Nephron (organoid): Measurements from ENCODE around the gene LRCOL1.

Experiments
- H3K27ac Mint-ChIP-seq, 3 experiments: 2 replicates each; pipeline ENCODE4 v1.8.0; 2020; ENCODE audit warnings: mixed read lengths in 3 of 3, mild to moderate bottlenecking in 2 of 3, moderate library complexity in 1 of 3
- H3K27me3 Mint-ChIP-seq: 2 replicates; pipeline ENCODE4 v1.8.0; 2021; ENCODE audit warnings: low read depth, mild to moderate bottlenecking, moderate library complexity, mixed read lengths
- H3K36me3 Mint-ChIP-seq: 2 replicates; pipeline ENCODE4 v1.8.0; 2020; ENCODE audit warnings: low read depth, mixed read lengths
- H3K4me1 Mint-ChIP-seq: 2 replicates; pipeline ENCODE4 v1.8.0; 2020; ENCODE audit warnings: mixed read lengths
- H3K4me3 Mint-ChIP-seq, 3 experiments: 2 replicates each; pipeline ENCODE4 v1.8.0; 2020; ENCODE audit warnings: mild to moderate bottlenecking in 3 of 3, mixed read lengths in 3 of 3, moderate library complexity in 2 of 3
- H3K9me3 Mint-ChIP-seq: 2 replicates; pipeline ENCODE4 v1.8.0; 2020; ENCODE audit warnings: mixed read lengths
- CTCF ChIP-seq, 3 experiments: fragments of 200-600 bp; sonication (generic); IDR thresholded peaks; one replicate each; pipeline ENCODE4 v1.5.0; 2021; ENCODE audit warnings: antibody characterized with exemption in 3 of 3; ENCODE audit not compliant: unreplicated experiment in 3 of 3

LRCOL1 gene

GRCh38 chr12:132646850-132647249, 36.5 kb upstream of the LRCOL1 start:
- no peak overlapping the region for H3K27ac Mint-ChIP-seq
- H3K36me3 Mint-ChIP-seq, result peaks cover 43% of the 10 kb centered on the region
- H3K27me3 Mint-ChIP-seq, result no peaks in the 10 kb centered on the region
- no peaks in the 10 kb centered on the region for H3K4me1 Mint-ChIP-seq
- no peak for TF ChIP-seq CTCF (IDR thresholded peaks at IDR 0.05; ENCODE audit: unreplicated experiment in 3 of 3)
- no peak overlapping the region for H3K4me3 Mint-ChIP-seq
- no peaks in the 10 kb centered on the region for H3K9me3 Mint-ChIP-seq

GRCh38 chr12:132642846-132643835, 32.8 kb upstream of the LRCOL1 start:
- Mint-ChIP-seq H3K36me3 (peaks cover 55% of the 10 kb centered on the region), H3K27ac (no peak overlapping the region), H3K4me1 (peaks cover 7% of the 10 kb centered on the region), H3K9me3 (no peaks in the 10 kb centered on the region), H3K4me3 (no peak overlapping the region), H3K27me3 (no peaks in the 10 kb centered on the region)
- TF ChIP-seq CTCF (IDR thresholded peaks at IDR 0.05; ENCODE audit: unreplicated experiment in 3 of 3), result no peak

- Mint-ChIP-seq H3K36me3 (peaks cover 57% of the 10 kb centered on the region), H3K4me1 (peaks cover 7% of the 10 kb centered on the region), H3K27ac (no peak overlapping the region), H3K9me3 (no peaks in the 10 kb centered on the region), H3K27me3 (no peaks in the 10 kb centered on the region), H3K4me3 (no peak overlapping the region)
- TF ChIP-seq CTCF (IDR thresholded peaks at IDR 0.05; ENCODE audit: unreplicated experiment in 3 of 3), result no peak
Measured at GRCh38 chr12:132641811-132642650, 31.6 kb upstream of the LRCOL1 start.

- Mint-ChIP-seq H3K4me3 (no peak overlapping the region), H3K36me3 (peaks cover 63% of the 10 kb centered on the region), H3K4me1 (peaks cover 7% of the 10 kb centered on the region), H3K9me3 (no peaks in the 10 kb centered on the region), H3K27me3 (no peaks in the 10 kb centered on the region), H3K27ac (no peak overlapping the region)
- TF ChIP-seq CTCF (IDR thresholded peaks at IDR 0.05; ENCODE audit: unreplicated experiment in 3 of 3), result no peak
Measured at GRCh38 chr12:132640936-132641335, 30.6 kb upstream of the LRCOL1 start.

- H3K36me3 Mint-ChIP-seq, result peaks cover 68% of the 10 kb centered on the region
Measured at GRCh38 chr12:132639956-132640520, 29.7 kb upstream of the LRCOL1 start.

More at GRCh38 chr12:132639956-132640520, 29.7 kb upstream of the LRCOL1 start:
- H3K4me3 Mint-ChIP-seq, result no peak overlapping the region
- H3K27ac Mint-ChIP-seq, result no peak overlapping the region
- no peak for TF ChIP-seq CTCF (IDR thresholded peaks at IDR 0.05; ENCODE audit: unreplicated experiment in 3 of 3)
- peaks cover 3% of the 10 kb centered on the region for H3K27me3 Mint-ChIP-seq
- no peaks in the 10 kb centered on the region for H3K9me3 Mint-ChIP-seq
- H3K4me1 Mint-ChIP-seq, result peaks cover 7% of the 10 kb centered on the region
